GM21381 (cell line): ENCODE results near the gene SEMA4D.
A peak's percentile ranks its signal among the peaks of the same experiment; 100 is the strongest.

ENCODE experiments used
- ATAC-seq: cut with Tn5 transposase; IDR thresholded peaks from one replicate; pipeline ENCODE4 v1.9.1; 2021; ENCODE audit warnings: mild to moderate bottlenecking, moderate library complexity; ENCODE audit not compliant: unreplicated experiment

Gene SEMA4D, protein sequence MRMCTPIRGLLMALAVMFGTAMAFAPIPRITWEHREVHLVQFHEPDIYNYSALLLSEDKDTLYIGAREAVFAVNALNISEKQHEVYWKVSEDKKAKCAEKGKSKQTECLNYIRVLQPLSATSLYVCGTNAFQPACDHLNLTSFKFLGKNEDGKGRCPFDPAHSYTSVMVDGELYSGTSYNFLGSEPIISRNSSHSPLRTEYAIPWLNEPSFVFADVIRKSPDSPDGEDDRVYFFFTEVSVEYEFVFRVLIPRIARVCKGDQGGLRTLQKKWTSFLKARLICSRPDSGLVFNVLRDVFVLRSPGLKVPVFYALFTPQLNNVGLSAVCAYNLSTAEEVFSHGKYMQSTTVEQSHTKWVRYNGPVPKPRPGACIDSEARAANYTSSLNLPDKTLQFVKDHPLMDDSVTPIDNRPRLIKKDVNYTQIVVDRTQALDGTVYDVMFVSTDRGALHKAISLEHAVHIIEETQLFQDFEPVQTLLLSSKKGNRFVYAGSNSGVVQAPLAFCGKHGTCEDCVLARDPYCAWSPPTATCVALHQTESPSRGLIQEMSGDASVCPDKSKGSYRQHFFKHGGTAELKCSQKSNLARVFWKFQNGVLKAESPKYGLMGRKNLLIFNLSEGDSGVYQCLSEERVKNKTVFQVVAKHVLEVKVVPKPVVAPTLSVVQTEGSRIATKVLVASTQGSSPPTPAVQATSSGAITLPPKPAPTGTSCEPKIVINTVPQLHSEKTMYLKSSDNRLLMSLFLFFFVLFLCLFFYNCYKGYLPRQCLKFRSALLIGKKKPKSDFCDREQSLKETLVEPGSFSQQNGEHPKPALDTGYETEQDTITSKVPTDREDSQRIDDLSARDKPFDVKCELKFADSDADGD

DNA sequence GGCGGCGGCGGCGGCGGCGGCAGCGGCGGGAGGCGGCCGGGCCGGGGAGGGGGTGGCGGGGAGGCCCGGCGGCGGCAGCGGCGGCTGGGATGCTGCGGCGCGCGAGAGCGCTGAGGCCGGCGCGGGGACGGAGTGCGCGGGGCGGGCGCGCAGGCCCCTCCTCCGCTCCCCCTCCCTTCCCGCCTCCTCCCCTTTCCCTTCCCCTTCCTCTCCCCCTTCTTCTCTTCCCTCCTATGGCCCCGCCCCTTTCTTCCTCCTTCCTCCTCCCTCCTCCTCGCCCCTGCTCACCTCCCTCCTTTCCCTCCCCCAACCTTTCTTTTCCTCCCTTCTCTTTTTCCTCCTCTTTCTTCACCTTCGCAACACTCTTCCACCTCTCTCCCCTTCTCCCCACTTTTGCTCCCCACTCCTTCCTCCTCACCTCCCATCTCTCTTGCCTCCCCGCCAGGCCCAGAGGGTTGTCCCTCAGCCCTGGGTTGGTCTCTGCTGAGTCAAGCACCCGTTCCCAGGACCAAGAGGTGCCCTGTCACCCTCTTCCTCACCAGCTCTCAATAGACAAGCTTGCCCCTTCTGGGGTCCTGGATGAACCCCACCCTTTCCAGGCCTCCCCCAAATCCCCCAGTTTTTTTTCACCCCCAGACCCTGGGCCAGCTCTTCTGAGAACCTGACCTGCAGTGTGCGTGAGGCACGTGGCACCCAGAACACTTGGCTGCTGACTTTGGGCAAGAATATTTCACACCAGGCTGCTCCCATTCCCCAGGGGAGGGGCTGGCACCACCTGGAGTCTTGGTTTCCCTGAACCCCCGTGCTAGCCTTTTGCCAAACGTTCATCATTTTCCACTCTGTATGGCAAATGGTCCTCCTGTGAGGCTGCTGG, at the start of gene SEMA4D:
Gene SEMA4D, minus strand, starts transcription at position 136 of the 874 bp plus-strand sequence. CDS start 92,657 bp downstream, outside the sequence.
- ATAC-seq = peak; percentile 41

DNA sequence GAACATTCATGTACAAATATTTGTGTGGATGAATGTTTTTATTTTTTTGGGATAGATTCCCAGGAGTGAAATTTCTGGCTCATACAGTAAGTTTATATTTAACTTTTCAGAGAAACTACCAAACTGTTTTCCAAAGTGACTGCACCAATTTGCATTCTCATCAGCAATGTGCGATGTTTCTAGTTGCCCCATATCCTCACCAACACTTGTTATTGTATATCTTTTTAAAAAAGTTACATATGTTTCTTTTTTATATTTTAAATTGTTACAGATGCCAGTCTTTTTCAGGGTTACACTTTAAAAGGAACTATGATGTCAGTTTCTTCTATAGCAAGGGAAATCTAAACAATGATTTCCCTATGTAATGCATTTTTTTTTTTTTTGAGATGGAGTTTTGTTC, 49.1 kb upstream of the SEMA4D start:
- no peak for ATAC-seq

DNA sequence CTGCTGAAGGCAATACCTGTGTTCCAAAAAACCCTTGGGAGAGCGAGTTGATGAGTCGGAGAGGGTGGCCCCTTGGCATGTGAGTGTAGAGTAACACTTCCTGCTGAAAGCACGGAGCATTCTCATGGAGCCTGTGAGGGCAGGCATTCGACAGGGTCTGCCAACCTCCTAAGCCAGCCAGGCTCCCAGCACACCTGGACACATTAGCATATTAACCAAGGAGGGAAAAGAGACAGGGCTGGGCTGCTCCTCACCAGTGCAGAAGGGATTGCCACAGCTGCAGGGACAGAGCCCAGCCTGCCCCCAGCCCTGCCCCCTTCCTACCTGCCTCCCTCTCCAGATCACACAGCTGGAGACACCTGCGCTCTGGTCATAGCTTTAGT, 46.4 kb upstream of the SEMA4D start:
- ATAC-seq = no peak

- ATAC-seq = no peak
Observed at GRCh38 chr9:89543621-89544278, 45.8 kb upstream of the SEMA4D start.

GRCh38 chr9:89543111-89543510, 45.2 kb upstream of the SEMA4D start:
- no peak for ATAC-seq

- no peak for ATAC-seq
Observed at GRCh38 chr9:89542401-89543021, 44.6 kb upstream of the SEMA4D start.

DNA sequence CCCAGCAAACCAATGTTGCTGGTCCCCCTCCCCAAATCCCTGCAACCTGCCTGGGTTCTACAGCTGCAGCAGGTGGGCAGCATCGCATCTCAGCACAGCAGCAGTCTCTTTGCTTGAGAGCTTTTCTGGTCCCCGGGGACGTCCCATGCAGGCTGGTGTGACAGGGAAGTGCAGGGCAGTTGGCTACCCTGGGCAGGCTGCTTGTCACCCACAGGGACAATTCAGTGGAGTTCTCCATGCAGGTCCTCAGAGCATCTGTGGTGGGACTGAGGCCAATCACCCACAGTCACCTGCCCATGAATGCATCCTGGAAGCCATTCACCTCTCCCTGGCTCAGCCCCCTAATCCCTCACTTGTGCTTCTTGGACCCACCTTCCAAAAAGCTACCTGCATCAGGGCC, 43.9 kb upstream of the SEMA4D start:
- no peak for ATAC-seq

GRCh38 chr9:89539374-89539773, 41.5 kb upstream of the SEMA4D start:
- no peak for ATAC-seq

GRCh38 chr9:89538871-89539270, 41.0 kb upstream of the SEMA4D start:
- ATAC-seq = no peak

DNA sequence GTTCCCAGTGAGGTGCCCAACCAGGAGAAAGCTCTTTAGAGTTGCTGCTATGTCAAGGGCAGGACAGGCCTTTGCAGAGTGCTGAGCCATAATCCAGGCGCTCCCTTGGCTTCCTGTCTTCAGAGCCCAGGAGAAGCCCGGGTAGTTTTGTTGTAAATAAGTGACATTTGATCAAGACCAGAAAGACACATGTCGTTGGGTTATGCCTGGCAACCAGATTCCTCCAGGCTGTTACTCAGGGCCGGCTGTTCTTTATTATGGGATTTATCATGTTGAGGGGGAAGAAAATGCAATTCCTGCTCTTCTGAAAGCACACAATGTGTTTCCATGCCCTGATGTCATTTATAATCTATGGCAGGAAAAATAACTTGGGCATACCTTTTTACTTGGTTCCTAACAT, 39.3 kb upstream of the SEMA4D start:
- no peak for ATAC-seq

DNA sequence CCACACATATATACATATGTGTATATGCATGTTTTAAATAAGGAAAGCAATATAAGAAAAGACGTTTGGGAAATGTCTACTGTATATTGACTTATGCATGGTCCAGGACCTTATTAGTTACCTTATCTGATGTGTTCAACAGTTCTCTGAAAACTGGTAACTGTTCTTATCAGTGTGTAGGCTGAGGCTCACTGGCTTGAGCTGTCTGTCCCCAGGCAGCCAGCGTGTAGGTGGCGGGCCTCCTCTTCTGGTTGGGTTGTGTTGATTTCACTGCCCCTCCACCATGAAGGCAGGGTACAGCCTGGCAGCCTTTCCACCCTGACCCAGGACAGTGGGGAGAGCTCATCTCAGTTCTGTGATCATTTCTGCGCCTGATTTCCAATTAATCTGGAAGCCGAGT, 38.7 kb upstream of the SEMA4D start:
- peak; percentile 48 for ATAC-seq

DNA sequence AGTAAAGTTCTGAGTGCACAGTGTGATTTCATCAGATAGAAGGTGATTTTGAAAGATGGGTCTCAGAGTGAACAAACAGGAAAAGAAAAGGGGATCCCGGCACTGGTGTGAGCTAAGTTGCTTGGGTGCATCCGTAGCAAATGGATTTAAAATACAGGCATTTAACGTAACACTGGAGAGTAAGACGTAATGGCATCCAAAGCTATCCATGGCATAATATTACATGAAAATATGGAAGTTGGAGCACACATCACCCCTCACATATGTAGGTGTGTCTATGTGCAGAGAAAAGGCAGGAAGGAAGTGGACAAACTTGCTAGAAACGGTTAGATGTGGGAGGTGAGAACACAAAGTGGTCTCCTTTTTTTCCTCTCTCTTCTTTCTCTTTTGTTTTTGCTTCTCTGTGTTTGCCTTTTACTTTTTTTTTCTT, 38.2 kb upstream of the SEMA4D start:
- peak; percentile 68 for ATAC-seq

GRCh38 chr9:89535461-89535860, 37.5 kb upstream of the SEMA4D start:
- no peak for ATAC-seq

GRCh38 chr9:89534515-89535287, 36.8 kb upstream of the SEMA4D start:
- no peak for ATAC-seq

DNA sequence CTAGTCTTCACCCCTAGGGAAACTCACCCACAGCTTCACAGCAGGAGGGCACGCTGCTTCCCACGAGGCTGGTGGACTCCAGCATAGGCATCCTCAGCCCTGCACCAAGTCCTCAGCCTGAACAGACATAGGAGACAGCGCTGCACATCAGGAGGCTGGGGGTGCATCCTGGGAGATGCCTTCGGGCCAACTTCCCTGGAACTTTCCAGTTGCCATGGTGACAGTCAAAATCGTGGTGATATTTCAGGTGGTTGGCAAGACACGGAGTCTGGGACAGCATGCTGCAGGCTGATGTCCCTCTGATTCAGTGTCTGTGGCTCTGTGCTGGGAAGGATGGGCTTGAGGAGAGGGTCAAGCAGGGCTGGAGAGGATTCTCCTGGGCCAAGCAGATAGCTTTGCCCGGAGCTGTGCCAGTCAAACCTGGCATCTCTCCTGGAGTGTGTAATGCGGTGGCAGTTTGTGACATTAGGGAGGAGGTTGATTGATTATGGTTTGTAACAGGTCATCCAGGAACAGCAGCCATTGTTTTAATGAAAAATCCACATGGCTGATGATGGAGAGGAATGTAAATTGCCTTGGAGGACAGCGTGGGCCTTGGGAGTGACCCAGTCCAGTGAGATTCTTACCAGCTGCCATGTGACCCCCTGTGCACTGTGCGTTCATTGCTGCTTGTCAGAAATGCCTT, 35.6 kb upstream of the SEMA4D start:
- no peak for ATAC-seq

DNA sequence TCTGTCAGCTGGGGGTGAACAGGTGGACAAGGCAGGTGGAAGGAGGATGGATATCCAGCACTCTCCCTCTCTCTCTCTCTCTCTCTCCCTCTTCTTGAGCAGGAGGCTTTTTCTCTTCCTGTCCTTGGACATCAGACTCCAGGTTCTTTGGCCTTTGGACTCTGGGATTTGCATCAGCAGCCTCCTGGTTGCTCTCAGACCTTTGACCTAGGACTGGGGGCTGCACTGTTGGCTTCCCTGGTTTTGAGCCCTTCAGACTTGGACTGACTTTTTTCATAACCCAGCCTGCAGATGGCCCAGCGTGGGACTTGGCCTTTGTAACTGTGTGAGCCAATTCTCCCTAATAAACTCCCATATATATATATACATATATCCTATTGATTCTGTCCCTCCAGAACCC, 35.0 kb upstream of the SEMA4D start:
- ATAC-seq = no peak

DNA sequence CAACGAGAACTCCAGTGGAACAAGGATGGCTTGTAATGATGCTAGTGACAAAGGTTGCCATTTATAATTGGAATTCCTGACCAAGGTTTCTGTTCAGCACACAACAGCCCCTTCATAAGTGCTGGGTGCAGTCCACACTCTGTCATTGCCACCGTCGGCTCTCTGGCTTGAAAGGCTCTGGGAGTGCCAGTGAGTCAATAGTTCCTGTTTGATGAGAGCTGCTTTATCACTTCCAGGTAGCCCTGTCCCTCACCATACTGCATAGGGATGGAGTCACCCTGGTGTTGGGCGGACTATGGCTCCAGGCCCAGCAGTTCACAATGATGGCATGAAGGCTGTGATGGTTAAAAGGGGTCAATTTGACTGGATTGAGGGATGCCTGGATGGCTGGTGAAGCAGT, 34.6 kb upstream of the SEMA4D start:
- ATAC-seq = no peak

GRCh38 chr9:89531766-89532165, 33.9 kb upstream of the SEMA4D start:
- ATAC-seq = no peak

- no peak for ATAC-seq
Observed at GRCh38 chr9:89530726-89531125, 32.8 kb upstream of the SEMA4D start.
